C4-2B (cell line): ENCODE data around the gene RAF1.

ENCODE experiments used
- CTCF ChIP-seq: fragments of 450-650 bp; conservative IDR thresholded peaks from 2 replicates; pipeline ENCODE4 v1.5.1; 2017; ENCODE audit warnings: mild to moderate bottlenecking
- ZFX ChIP-seq: fragments of 450-650 bp; IDR thresholded peaks from 2 replicates; pipeline ENCODE4 v1.6.1; 2017

GRCh38 chr3:12677616-12678015 lies 13.7 kb upstream of the RAF1 start:
- no peak for TF ChIP-seq CTCF
- TF ChIP-seq ZFX: no peak
